HG03039 (cell line): Measurements from ENCODE around the gene STRIP1.
"Not testable (repeated sequence)": the region's sequence is repeated elsewhere in the genome, so short reads cannot be mapped to it uniquely, and the experiment has no call there.

Source experiments
- ATAC-seq: cut with Tn5 transposase; IDR thresholded peaks from one replicate; pipeline ENCODE4 v1.9.1; 2021; ENCODE audit warnings: mild to moderate bottlenecking, moderate library complexity; ENCODE audit not compliant: unreplicated experiment

Gene STRIP1

GRCh38 chr1:110008971-110009565 lies 25.4 kb upstream of the STRIP1 start:
- no peak for ATAC-seq

- ATAC-seq: peak; percentile 95
Measured at GRCh38 chr1:110011527-110012041, 22.8 kb upstream of the STRIP1 start.

- peak; percentile 30 for ATAC-seq
Measured at GRCh38 chr1:110012100-110012780, 22.2 kb upstream of the STRIP1 start.

GRCh38 chr1:110017792-110018191 lies 16.6 kb upstream of the STRIP1 start:
- no peak for ATAC-seq

- ATAC-seq: no peak
Measured at GRCh38 chr1:110018396-110018795, 16.0 kb upstream of the STRIP1 start.

- ATAC-seq: no peak
Measured at GRCh38 chr1:110019770-110020169, 14.7 kb upstream of the STRIP1 start.

GRCh38 chr1:110021285-110021684 lies 13.1 kb upstream of the STRIP1 start:
- ATAC-seq: no peak

- no peak for ATAC-seq
Measured at GRCh38 chr1:110024613-110025012, 9.8 kb upstream of the STRIP1 start.

- not testable (repeated sequence) for ATAC-seq
Measured at GRCh38 chr1:110030687-110031086, 3.7 kb upstream of the STRIP1 start.

- ATAC-seq: no peak
Measured at GRCh38 chr1:110032327-110032726, 2.1 kb upstream of the STRIP1 start.

GRCh38 chr1:110033421-110033820 lies 1.0 kb upstream of the STRIP1 start:
- no peak for ATAC-seq

- ATAC-seq: no peak
Measured at GRCh38 chr1:110034040-110034450, 379 bp upstream of the STRIP1 start.

- no peak for ATAC-seq
Measured at GRCh38 chr1:110035236-110035752, 870 bp downstream of the STRIP1 start.

- no peak for ATAC-seq
Measured at GRCh38 chr1:110038271-110038670, 3.8 kb downstream of the STRIP1 start.

GRCh38 chr1:110039641-110040040 lies 5.2 kb downstream of the STRIP1 start:
- no peak for ATAC-seq

- no peak for ATAC-seq
Measured at GRCh38 chr1:110040548-110040947, 6.1 kb downstream of the STRIP1 start.

- no peak for ATAC-seq
Measured at GRCh38 chr1:110043016-110043415, 8.6 kb downstream of the STRIP1 start.

GRCh38 chr1:110047463-110047862 lies 13.0 kb downstream of the STRIP1 start:
- no peak for ATAC-seq

- no peak for ATAC-seq
Measured at GRCh38 chr1:110048240-110048639, 13.8 kb downstream of the STRIP1 start.

GRCh38 chr1:110048923-110049601 lies 14.6 kb downstream of the STRIP1 start:
- ATAC-seq: no peak

- no peak for ATAC-seq
Measured at GRCh38 chr1:110049801-110050601, 15.6 kb downstream of the STRIP1 start.
